H1 (cell line): ENCODE data around the gene WNT3A. TPM values are rescaled to one million over a fixed set of nuclear protein-coding genes. Genes with fewer than 3 reads are reported as not detected.

Experiments
- CTCF ChIA-PET: fragments of 300-600 bp; sonication (Branson Sonifier 250); formaldehyde crosslinking; loops from one replicate; lab custom pipeline; 2021; ENCODE audit not compliant: partially characterized antibody; lab: Charles Lee
- POLR2A ChIA-PET: fragments of 300-600 bp; sonication (Branson Sonifier 250); formaldehyde crosslinking; loops from one replicate; lab custom pipeline; 2021; ENCODE audit warnings: inconsistent platforms; ENCODE audit not compliant: partially characterized antibody; lab: Charles Lee
- DNase-seq, 2 experiments: peaks; one replicate each; pipeline versions ENCODE4 v3.0.0 to v3.0.0-alpha.2; 2010 to 2022; ENCODE audit warnings: low spot score in 2 of 2, low read depth in 1 of 2, mixed read lengths in 1 of 2
- FAIRE-seq: peaks from 2 replicates; lab custom pipeline; 2011; peaks lifted over from hg19 to GRCh38; lab: Jason Lieb, UNC
- H2AFZ ChIP-seq: 2 replicates; pipeline ENCODE4 v1.8.1; 2012; ENCODE audit warnings: low read length, inconsistent platforms
- H2AK5ac ChIP-seq: 2 replicates; pipeline ENCODE4 v1.6.1; 2013; ENCODE audit warnings: low read depth, low read length
- H2BK120ac ChIP-seq: replicated peaks from 2 replicates; pipeline ENCODE3; 2013; ENCODE audit warnings: low read depth, low read length, inconsistent platforms
- H2BK12ac ChIP-seq: 2 replicates; pipeline ENCODE4 v1.6.1; 2013; ENCODE audit warnings: low read depth, low read length
- H2BK15ac ChIP-seq: 2 replicates; pipeline ENCODE4 v1.6.1; 2013; ENCODE audit warnings: low read length
- H2BK20ac ChIP-seq: 2 replicates; pipeline ENCODE4 v1.6.1; 2013; ENCODE audit warnings: low read length
- H2BK5ac ChIP-seq: 2 replicates; pipeline ENCODE4 v1.6.1; 2013; ENCODE audit warnings: low read depth, low read length
- H3K14ac ChIP-seq: 2 replicates; pipeline ENCODE4 v1.6.1; 2013; ENCODE audit warnings: inconsistent platforms; ENCODE audit not compliant: insufficient read length
- H3K18ac ChIP-seq: 2 replicates; pipeline ENCODE4 v1.6.1; 2013; ENCODE audit warnings: low read length; ENCODE audit errors: extremely low read depth
- H3K23ac ChIP-seq: 2 replicates; pipeline ENCODE4 v1.6.1; 2013; ENCODE audit warnings: inconsistent platforms; ENCODE audit not compliant: insufficient read length
- H3K23me2 ChIP-seq: 2 replicates; pipeline ENCODE4 v1.6.1; 2013; ENCODE audit warnings: low read depth, low read length
- H3K27ac ChIP-seq: 2 replicates; pipeline ENCODE4 v1.6.1; 2011; ENCODE audit warnings: low read depth, low read length, inconsistent platforms
- H3K27me3 ChIP-seq, 4 experiments: replicated peaks in 1 of 4; 1 replicate in 1 of 4; 2 replicates in 3 of 4; pipeline versions ENCODE4 v1.6.1 to v1.8.1; 2011 to 2013; ENCODE audit warnings: low read length in 3 of 4, mild to moderate bottlenecking in 3 of 4, inconsistent platforms in 2 of 4, mixed read lengths in 2 of 4, moderate library complexity in 1 of 4; ENCODE audit not compliant: control insufficient read depth in 3 of 4, insufficient read depth in 3 of 4; ENCODE audit errors: extremely low read depth in 1 of 4
- H3K36me3 ChIP-seq, 4 experiments: 2 replicates each; pipeline versions ENCODE4 v1.6.1 to v1.8.1; 2011 to 2013; ENCODE audit warnings: mild to moderate bottlenecking in 4 of 4, low read length in 3 of 4, moderate library complexity in 2 of 4, control low read depth in 1 of 4, inconsistent platforms in 1 of 4; ENCODE audit not compliant: insufficient read depth in 4 of 4, control insufficient read depth in 2 of 4
- H3K4ac ChIP-seq: replicated peaks from 2 replicates; pipeline ENCODE3; 2013; ENCODE audit warnings: low read length, low read depth, mixed read lengths, inconsistent platforms; ENCODE audit not compliant: insufficient read length
- H3K4me1 ChIP-seq, 4 experiments: replicated peaks in 1 of 4; 1 replicate in 1 of 4; 2 replicates in 3 of 4; pipeline versions ENCODE4 v1.6.1 to v1.8.1; 2011 to 2013; ENCODE audit warnings: low read length in 3 of 4, inconsistent platforms in 2 of 4, mixed read lengths in 1 of 4; ENCODE audit not compliant: insufficient read depth in 4 of 4, control insufficient read depth in 3 of 4
- H3K4me2 ChIP-seq, 2 experiments: 2 replicates each; pipeline versions ENCODE4 v1.6.1 to v1.8.1; 2011 to 2013; ENCODE audit warnings: low read depth in 2 of 2, low read length in 2 of 2, control low read depth in 1 of 2, inconsistent platforms in 1 of 2, mild to moderate bottlenecking in 1 of 2; ENCODE audit not compliant: insufficient read depth in 1 of 2
- H3K4me3 ChIP-seq, 4 experiments: fragments of 200-600, 300-600 bp in 1 of 4; sonication (generic), shearing (Covaris generic), sonication (Bioruptor Twin) in 1 of 4; 2 replicates each; pipeline versions ENCODE4 v1.5.1 to v1.8.1; 2011 to 2016; ENCODE audit warnings: low read length in 4 of 4, low read depth in 3 of 4, control low read depth in 2 of 4, inconsistent platforms in 2 of 4, mild to moderate bottlenecking in 2 of 4, mixed read lengths in 1 of 4, moderate library complexity in 1 of 4; ENCODE audit not compliant: insufficient read depth in 2 of 4; ENCODE audit errors: extremely low read depth in 1 of 4
- H3K56ac ChIP-seq: replicated peaks from 2 replicates; pipeline ENCODE3; 2013; ENCODE audit warnings: low read depth, mild to moderate bottlenecking, mixed read lengths, low read length, inconsistent platforms; ENCODE audit not compliant: insufficient read length
- H3K79me1 ChIP-seq: 2 replicates; pipeline ENCODE4 v1.6.1; 2013; ENCODE audit warnings: low read depth, low read length, control low read depth
- H3K79me2 ChIP-seq, 2 experiments: 2 replicates each; pipeline versions ENCODE4 v1.6.1 to v1.8.1; 2012 to 2013; ENCODE audit warnings: low read length in 2 of 2, mild to moderate bottlenecking in 2 of 2, inconsistent platforms in 1 of 2; ENCODE audit not compliant: insufficient read depth in 2 of 2, control insufficient read depth in 1 of 2
- H3K9ac ChIP-seq, 4 experiments: replicated peaks in 1 of 4; 1 replicate in 1 of 4; 2 replicates in 3 of 4; pipeline versions ENCODE4 v1.6.1 to v1.8.1; 2011 to 2013; ENCODE audit warnings: low read depth in 3 of 4, low read length in 3 of 4, control low read depth in 2 of 4, mild to moderate bottlenecking in 2 of 4, moderate library complexity in 2 of 4, inconsistent platforms in 1 of 4; ENCODE audit errors: extremely low read depth in 1 of 4
- H3K9me3 ChIP-seq, 2 experiments: 2 replicates each; pipeline versions ENCODE4 v1.6.1 to v1.8.1; 2012 to 2013; ENCODE audit warnings: mild to moderate bottlenecking in 2 of 2, moderate library complexity in 2 of 2, control low read depth in 1 of 2, inconsistent platforms in 1 of 2, low read depth in 1 of 2, low read length in 1 of 2, mixed read lengths in 1 of 2; ENCODE audit not compliant: insufficient read depth in 2 of 2
- H4K20me1 ChIP-seq, 2 experiments: replicated peaks in 1 of 2; 2 replicates each; pipeline versions ENCODE3 to v1.8.1; 2011 to 2013; ENCODE audit warnings: inconsistent platforms in 2 of 2, low read length in 2 of 2, mild to moderate bottlenecking in 1 of 2; ENCODE audit not compliant: insufficient read depth in 2 of 2, control insufficient read depth in 1 of 2
- H4K5ac ChIP-seq: 2 replicates; pipeline ENCODE4 v1.6.1; 2013; ENCODE audit warnings: low read length, low read depth, mixed read lengths, inconsistent platforms; ENCODE audit not compliant: insufficient read length
- H4K8ac ChIP-seq: 2 replicates; pipeline ENCODE4 v1.8.0; 2013; ENCODE audit warnings: mild to moderate bottlenecking, moderate library complexity, low read length, inconsistent platforms; ENCODE audit not compliant: insufficient read depth; ENCODE audit errors: extremely low read depth
- H4K91ac ChIP-seq: replicated peaks from 2 replicates; pipeline ENCODE3; 2013; ENCODE audit warnings: low read length, mixed read lengths, inconsistent platforms; ENCODE audit not compliant: insufficient read length
- BRCA1 ChIP-seq: IDR thresholded peaks from 2 replicates; pipeline ENCODE4 v1.6.1; 2012; ENCODE audit warnings: low read depth, low read length, improper control_type of control experiment
- E2F6 ChIP-seq: IDR thresholded peaks from 2 replicates; pipeline ENCODE4 v1.6.1; 2012; ENCODE audit warnings: inconsistent platforms
- HDAC2 ChIP-seq, 2 experiments: fragments of 300-600 bp in 1 of 2; sonication (generic) in 1 of 2; IDR thresholded peaks; 2 replicates each; pipeline ENCODE4 v1.6.1; 2011 to 2012; ENCODE audit warnings: low read depth in 2 of 2, low read length in 2 of 2, mild to moderate bottlenecking in 2 of 2, moderate library complexity in 2 of 2, borderline replicate concordance in 1 of 2, inconsistent platforms in 1 of 2
- KDM5A ChIP-seq: fragments of 200-600 bp; IDR thresholded peaks from 2 replicates; pipeline ENCODE4 v1.7.1; 2012; ENCODE audit warnings: mild to moderate bottlenecking, low read length, inconsistent platforms, mixed read lengths
- POLR2A ChIP-seq, 2 experiments: IDR thresholded peaks; 1 replicate in 1 of 2; 2 replicates in 1 of 2; pipeline ENCODE4 v1.6.1; 2011; ENCODE audit warnings: low read depth in 2 of 2, low read length in 2 of 2, mild to moderate bottlenecking in 2 of 2; ENCODE audit errors: control extremely low read depth in 1 of 2
- POU5F1 ChIP-seq: IDR thresholded peaks from 2 replicates; pipeline ENCODE4 v1.6.1; 2011; ENCODE audit warnings: low read depth, mild to moderate bottlenecking, low read length, moderate library complexity
- RBBP5 ChIP-seq: IDR thresholded peaks from 2 replicates; pipeline ENCODE4 v1.7.1; 2012; ENCODE audit warnings: low read depth, mild to moderate bottlenecking, inconsistent platforms, low read length, moderate library complexity, borderline replicate concordance
- RXRA ChIP-seq: IDR thresholded peaks from 2 replicates; pipeline ENCODE4 v1.6.1; 2011; ENCODE audit warnings: low read depth, mild to moderate bottlenecking, low read length, moderate library complexity; ENCODE audit not compliant: insufficient read depth
- SP4 ChIP-seq: IDR thresholded peaks from 2 replicates; pipeline ENCODE4 v1.6.1; 2012; ENCODE audit warnings: low read length, inconsistent platforms
- TAF1 ChIP-seq: IDR thresholded peaks from 2 replicates; pipeline ENCODE4 v1.6.1; 2011; ENCODE audit warnings: mild to moderate bottlenecking, low read depth, low read length
- ZNF274 ChIP-seq: IDR thresholded peaks from 2 replicates; pipeline ENCODE4 v1.7.0; 2012; ENCODE audit warnings: low read length, borderline replicate concordance; ENCODE audit errors: extremely low read depth
- WGBS, 2 experiments: shearing (Covaris generic) in 1 of 2; methylation state at CpG; one replicate each; pipeline versions ENCODE4 v1.1.6 to v1.1.7; 2013 to 2015; ENCODE audit warnings: low lambda C conversion rate in 2 of 2, mixed read lengths in 2 of 2, inconsistent platforms in 1 of 2, low coverage in 1 of 2, missing lambda C conversion rate in 1 of 2; ENCODE audit not compliant: insufficient replicate concordance in 2 of 2, insufficient coverage in 1 of 2, insufficient read length in 1 of 2; ENCODE audit errors: extremely low coverage in 1 of 2, missing lambda C conversion rate in 1 of 2; 5-methylcytosine and 5-hydroxymethylcytosine counted together
- polyA plus RNA-seq, 7 experiments: library from polyadenylated mRNA; depleted of rRNA in 3 of 7; stranded (reverse) in 5 of 7; unstranded in 2 of 7; fragments of >200 nt in 5 of 7; fragments of 200-250 nt in 2 of 7; gene quantifications; 1 replicate in 5 of 7; 2 replicates in 1 of 7; 4 replicates in 1 of 7; pipeline versions ENCODE4 v1.2.1 to v1.2.3, GENCODE V29; 2011 to 2013; ENCODE audit warnings: missing spikeins in 2 of 7, mixed read lengths in 2 of 7
- total RNA-seq: library from RNA; stranded (reverse); fragmentation: NEBNext Ultra II Directional; extraction: Animal tissue kit (Norgen Biotek cat#: 25700); gene quantifications from 2 replicates; pipeline ENCODE4 v1.2.1, GENCODE V29; 2021

The WNT3A gene
- total and polyA plus RNA-seq, 2 of the 8 experiments (the other 6 are each of a cell fraction or from before 2014, with no cell fraction given): 0.08 to 0.19 TPM

- H3K9ac ChIP-seq: no peak overlapping the region
- H3K4me1 ChIP-seq: peaks cover 0 to 3% (median 0%) of the 10 kb centered on the region in 4 experiments; a peak in 3 of 7 replicates
- 92% methylated on average over 11 of the region's 11 CpGs; no CpG with 5 or more reads in 1 of the 2 experiments for WGBS, 2 experiments
- H3K14ac ChIP-seq: no peak overlapping the region
- H4K8ac ChIP-seq: no peak overlapping the region
- H3K23ac ChIP-seq: no peak overlapping the region
- no peak overlapping the region for H3K18ac ChIP-seq
- no peak overlapping the region for H2AFZ ChIP-seq
- H3K27ac ChIP-seq: no peak overlapping the region
- no peak overlapping the region for H3K4ac ChIP-seq
- FAIRE-seq (no peak), DNase-seq (no peak)
- no peak overlapping the region for H3K4me2 ChIP-seq
- peaks cover 57 to 79% of the 10 kb centered on the region in 2 experiments for H4K20me1 ChIP-seq
- no peak overlapping the region for H4K91ac ChIP-seq
- H2AK5ac ChIP-seq: no peak overlapping the region
- no peak overlapping the region for H2BK15ac ChIP-seq
- ChIA-PET CTCF (interaction anchor here (0.7 to 2.9 kb wide), 5 partner anchors 8 to 376 kb away, joined by 3 to 14 read pairs (median 4); no protein-coding TSS in a partner anchor), POLR2A (interaction anchor here (1.1 to 7.1 kb wide), 4 partner anchors 7 to 73 kb away, joined by 3 to 53 read pairs (median 7); partner anchors contain the start of genes ARF1 and IBA57)
- H2BK120ac ChIP-seq: no peak overlapping the region
- H3K23me2 ChIP-seq: no peaks in the 10 kb centered on the region
- no peak overlapping the region for H3K56ac ChIP-seq
- H2BK12ac ChIP-seq: no peak overlapping the region
- peaks cover 62% of the 10 kb centered on the region for H3K79me1 ChIP-seq
- H2BK5ac ChIP-seq: no peak overlapping the region
- H3K36me3 ChIP-seq: peaks cover 2 to 6% (median 3%) of the 10 kb centered on the region in 4 experiments; a peak in 7 of 8 replicates
- peaks cover 3 to 5% of the 10 kb centered on the region in 2 experiments; a peak in 3 of 4 replicates for H3K9me3 ChIP-seq
- no peak overlapping the region for H4K5ac ChIP-seq
- H2BK20ac ChIP-seq: no peak overlapping the region
- no peaks in the 10 kb centered on the region for H3K27me3 ChIP-seq
- no peak for TF ChIP-seq POLR2A (IDR thresholded peaks at IDR 0.05; ENCODE audit: control extremely low read depth in 1 of 2, low read depth in 2 of 2, low read length in 2 of 2)
- TF ChIP-seq RBBP5: no peak
- no peak for TF ChIP-seq ZNF274
- TF ChIP-seq SP4: no peak
- TF ChIP-seq HDAC2 (IDR thresholded peaks at IDR 0.05; ENCODE audit: borderline replicate concordance in 1 of 2, low read depth in 2 of 2, low read length in 2 of 2): no peak
- TF ChIP-seq POU5F1: no peak
- TF ChIP-seq BRCA1: no peak
- no peak for TF ChIP-seq RXRA
- TF ChIP-seq TAF1: no peak
- TF ChIP-seq E2F6: no peak
- TF ChIP-seq KDM5A: no peak
- H3K79me2 ChIP-seq: peaks cover 65 to 97% of the 10 kb centered on the region in 2 experiments
- no peak overlapping the region for H3K4me3 ChIP-seq
Observed at GRCh38 chr1:228092342-228093049, 85.7 kb downstream of the WNT3A start.
